Effector memory CD8-positive, alpha-beta T cell (primary cell): ENCODE measurements around the gene RETN.
A peak's percentile ranks its signal among the peaks of the same experiment; 100 is the strongest.

ENCODE experiments used
- ATAC-seq: fragments of 150-1000 bp; cut with Tn5 transposase; replicated peaks from 2 replicates; pipeline ENCODE4 v1.10.0; 2021; ENCODE audit warnings: mild to moderate bottlenecking, moderate library complexity
- DNase-seq, 3 experiments: peaks; one replicate each; pipeline ENCODE4 v3.0.0; 2021
- H3K27ac Mint-ChIP-seq, 2 donors: one replicate each; pipeline ENCODE4 v1.8.0; 2022; ENCODE audit warnings: mild to moderate bottlenecking in 2 of 2, mixed read lengths in 2 of 2, moderate library complexity in 2 of 2
- H3K27me3 Mint-ChIP-seq, 2 donors: one replicate each; pipeline ENCODE4 v1.8.0; 2022; ENCODE audit warnings: mixed read lengths in 2 of 2
- H3K36me3 Mint-ChIP-seq: one replicate; pipeline ENCODE4 v1.8.0; 2022; ENCODE audit warnings: mild to moderate bottlenecking, moderate library complexity, mixed read lengths; ENCODE audit not compliant: insufficient read depth
- H3K4me1 Mint-ChIP-seq, 2 donors: one replicate each; pipeline ENCODE4 v1.8.0; 2022; ENCODE audit warnings: low read depth in 2 of 2, mixed read lengths in 2 of 2
- H3K4me3 Mint-ChIP-seq, 2 donors: one replicate each; pipeline ENCODE4 v1.8.0; 2022; ENCODE audit warnings: mild to moderate bottlenecking in 2 of 2, mixed read lengths in 2 of 2, moderate library complexity in 2 of 2
- H3K9me3 Mint-ChIP-seq, 2 donors: one replicate each; pipeline ENCODE4 v1.8.0; 2022; ENCODE audit warnings: mixed read lengths in 2 of 2

RETN gene

GRCh38 chr19:7706188-7706954, 37.5 kb downstream of the RETN start:
- no peak for DNase-seq
- Mint-ChIP-seq H3K4me1 (peaks cover 21 to 22% of the 10 kb centered on the region in 2 donors), H3K4me3 (peak overlapping the region; percentile 69), H3K36me3 (peaks cover 16% of the 10 kb centered on the region), H3K27me3 (peaks cover 0 to 11% of the 10 kb centered on the region in 2 donors), H3K27ac (peak overlapping the region; percentile 66 to 82), H3K9me3 (no peaks in the 10 kb centered on the region)
- ATAC-seq: no peak

- Mint-ChIP-seq H3K36me3 (peaks cover 15% of the 10 kb centered on the region), H3K4me1 (peaks cover 21 to 22% of the 10 kb centered on the region in 2 donors), H3K4me3 (peak overlapping the region; percentile 69), H3K27ac (peak overlapping the region; percentile 66 to 71), H3K9me3 (no peaks in the 10 kb centered on the region), H3K27me3 (peaks cover 0 to 11% of the 10 kb centered on the region in 2 donors)
- DNase-seq (no peak), ATAC-seq (no peak)
Measured at GRCh38 chr19:7706955-7707456, 38.2 kb downstream of the RETN start.

- peaks cover 20% of the 10 kb centered on the region in 2 donors for H3K4me1 Mint-ChIP-seq
- H3K36me3 Mint-ChIP-seq: peaks cover 8% of the 10 kb centered on the region
- DNase-seq (no peak), ATAC-seq (no peak)
- H3K4me3 Mint-ChIP-seq: no peak overlapping the region
- H3K27me3 Mint-ChIP-seq: no peaks in the 10 kb centered on the region
- no peaks in the 10 kb centered on the region for H3K9me3 Mint-ChIP-seq
- H3K27ac Mint-ChIP-seq: no peak overlapping the region
Measured at GRCh38 chr19:7709932-7710460, 41.1 kb downstream of the RETN start.

- H3K27ac Mint-ChIP-seq: no peak overlapping the region
- no peak for DNase-seq
- no peak overlapping the region for H3K4me3 Mint-ChIP-seq
- peaks cover 14 to 16% of the 10 kb centered on the region in 2 donors for H3K4me1 Mint-ChIP-seq
- no peak for ATAC-seq
- H3K9me3 Mint-ChIP-seq: no peaks in the 10 kb centered on the region
- H3K36me3 Mint-ChIP-seq: peaks cover 5% of the 10 kb centered on the region
- no peaks in the 10 kb centered on the region for H3K27me3 Mint-ChIP-seq
Measured at GRCh38 chr19:7710616-7711015, 41.8 kb downstream of the RETN start.

GRCh38 chr19:7715671-7716070, 46.8 kb downstream of the RETN start:
- peak overlapping the region in 1 of 2 donors; percentile 27 for H3K27ac Mint-ChIP-seq
- ATAC-seq (no peak), DNase-seq (no peak)
- no peak overlapping the region for H3K4me3 Mint-ChIP-seq
- no peaks in the 10 kb centered on the region for H3K36me3 Mint-ChIP-seq
- H3K9me3 Mint-ChIP-seq: peaks cover 0 to 3% of the 10 kb centered on the region in 2 donors
- peaks cover 0 to 6% of the 10 kb centered on the region in 2 donors for H3K4me1 Mint-ChIP-seq
- no peaks in the 10 kb centered on the region for H3K27me3 Mint-ChIP-seq

- Mint-ChIP-seq H3K4me1 (peaks cover 0 to 6% of the 10 kb centered on the region in 2 donors), H3K27me3 (no peaks in the 10 kb centered on the region), H3K9me3 (peaks cover 0 to 3% of the 10 kb centered on the region in 2 donors), H3K36me3 (no peaks in the 10 kb centered on the region), H3K27ac (peak overlapping the region in 1 of 2 donors; percentile 27), H3K4me3 (no peak overlapping the region)
- DNase-seq (no peak), ATAC-seq (no peak)
Measured at GRCh38 chr19:7716762-7717161, 47.9 kb downstream of the RETN start.

GRCh38 chr19:7718668-7719067, 49.8 kb downstream of the RETN start:
- no peaks in the 10 kb centered on the region for H3K36me3 Mint-ChIP-seq
- peaks cover 0 to 3% of the 10 kb centered on the region in 2 donors for H3K9me3 Mint-ChIP-seq
- H3K4me1 Mint-ChIP-seq: peaks cover 0 to 6% of the 10 kb centered on the region in 2 donors
- H3K27ac Mint-ChIP-seq: peak overlapping the region in 1 of 2 donors; percentile 55
- peaks cover 0 to 11% of the 10 kb centered on the region in 2 donors for H3K27me3 Mint-ChIP-seq
- peak overlapping the region in 1 of 2 donors; percentile 52 for H3K4me3 Mint-ChIP-seq
- peak; percentile 90 for ATAC-seq
- peak in 1 of 3 experiments; percentile 11 for DNase-seq
